IPS-NIHi7 (cell line): ENCODE results near the gene RBM15.

Source experiments
- DNase-seq: peaks from one replicate; pipeline ENCODE4 v3.0.0; 2012; ENCODE audit warnings: mixed read lengths; ENCODE audit errors: extremely low spot score

The RBM15 gene

DNA sequence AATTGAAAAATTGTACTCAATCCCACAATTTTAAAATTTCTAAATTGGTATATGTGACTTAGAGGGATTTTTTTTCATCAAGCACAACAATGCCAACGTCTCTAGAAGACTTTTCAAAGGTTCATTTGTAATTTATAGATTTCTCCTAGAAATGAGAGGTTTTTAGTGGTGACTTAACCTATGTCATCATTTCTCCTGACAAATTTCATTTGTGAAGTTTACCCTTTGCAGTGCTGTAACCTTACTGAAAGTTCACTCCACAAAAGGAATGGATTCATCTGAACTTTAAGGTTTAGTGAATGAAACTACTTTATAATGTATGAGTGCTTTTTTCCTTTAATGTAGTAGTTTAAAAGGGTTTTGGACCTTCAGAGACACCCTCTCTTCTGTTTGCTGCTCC lies 16.1 kb downstream of the RBM15 start:
- no peak for DNase-seq

DNA sequence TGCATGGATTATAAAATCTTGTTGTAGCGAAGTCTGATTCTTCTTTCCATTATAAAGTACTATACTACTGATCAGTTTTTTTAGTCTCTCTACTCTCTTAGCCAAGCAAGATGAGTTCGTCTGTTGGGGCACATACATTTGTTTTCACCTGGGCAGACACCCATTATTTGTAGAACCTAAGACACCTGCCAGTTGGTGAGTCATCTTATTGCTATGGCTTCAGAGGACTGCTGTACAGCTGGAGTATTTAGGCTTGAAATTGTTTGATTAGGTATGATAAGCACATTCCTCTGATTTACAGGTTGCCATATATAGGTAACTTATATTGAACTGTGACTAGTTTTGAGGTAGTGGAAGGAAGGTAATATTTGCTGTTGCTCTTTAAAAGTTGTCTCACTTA lies 17.2 kb downstream of the RBM15 start:
- no peak for DNase-seq

DNA sequence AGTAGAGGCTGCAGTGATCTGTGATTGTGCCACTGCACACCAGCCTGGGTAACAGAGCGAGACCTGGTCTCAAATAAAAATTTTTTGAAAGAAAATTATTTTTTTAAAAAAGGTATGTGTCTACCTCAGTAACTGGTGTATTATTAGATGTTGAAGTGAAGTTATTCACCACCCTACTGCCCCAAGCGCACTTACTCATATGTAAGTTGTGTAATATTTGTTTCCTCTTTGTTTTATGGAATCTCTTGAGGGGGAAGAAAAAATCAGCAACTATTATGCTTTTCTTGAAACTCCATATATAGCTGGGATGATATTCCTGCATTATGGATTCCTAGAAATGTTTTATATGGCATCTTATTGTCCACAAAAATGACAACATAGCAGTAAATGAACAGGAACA lies 21.3 kb downstream of the RBM15 start:
- no peak for DNase-seq

DNA sequence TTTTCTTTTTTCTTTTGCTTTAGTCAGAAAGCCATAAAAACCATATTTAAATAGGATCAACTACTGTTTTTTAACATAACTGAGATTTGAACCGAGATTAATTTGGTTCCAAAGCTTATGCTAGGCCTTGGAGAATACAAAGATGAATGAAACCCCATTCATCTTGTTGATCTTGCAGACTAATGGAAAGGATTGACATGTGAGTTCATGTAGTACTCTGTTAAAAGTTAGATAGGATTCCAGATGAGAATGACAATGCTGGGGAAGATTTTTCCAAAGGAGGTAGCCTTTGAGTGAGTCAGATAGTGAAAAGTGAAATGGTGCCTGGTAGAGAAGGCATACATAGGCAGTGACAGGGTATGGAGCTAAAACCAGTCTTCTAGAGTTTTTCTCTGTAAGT lies 22.7 kb downstream of the RBM15 start:
- no peak for DNase-seq

DNA sequence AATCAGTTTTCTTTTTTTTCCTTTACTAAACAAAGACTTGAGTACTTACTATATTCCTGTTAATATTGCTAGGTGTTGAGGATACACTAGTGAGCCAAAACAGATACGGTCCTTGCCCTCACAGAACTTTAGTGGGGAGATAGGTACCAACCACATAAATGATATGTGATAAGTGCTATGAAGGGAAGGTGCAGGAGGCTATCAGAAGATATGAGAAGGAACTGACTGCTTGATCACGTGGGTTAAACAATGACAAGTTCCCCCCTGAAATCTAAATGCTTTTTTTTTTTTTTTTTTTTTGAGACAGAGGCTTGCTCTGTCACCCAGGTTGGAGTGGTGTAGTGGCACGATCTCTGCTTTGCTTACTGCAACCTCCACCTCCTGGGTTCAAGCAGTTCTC lies 25.0 kb downstream of the RBM15 start:
- DNase-seq: no peak

DNA sequence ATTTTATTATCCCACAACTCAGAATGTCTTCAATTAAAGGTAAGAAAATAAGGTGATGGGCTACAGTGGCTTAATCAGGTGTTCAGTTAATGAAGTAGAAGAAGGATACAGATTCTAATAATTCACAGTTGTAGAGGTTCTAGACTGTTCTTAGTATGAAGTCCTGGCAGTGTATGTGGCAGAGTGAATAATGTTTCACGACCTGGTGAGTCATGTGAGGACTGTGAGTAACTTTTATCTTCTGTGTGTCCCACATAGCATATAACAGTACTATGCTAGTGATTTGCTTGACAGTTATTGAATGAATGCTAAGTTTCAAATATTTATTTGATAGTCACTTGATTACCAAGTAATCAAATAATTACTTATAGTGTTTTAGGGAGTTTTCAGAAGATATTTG lies 31.6 kb downstream of the RBM15 start:
- DNase-seq: no peak

DNA sequence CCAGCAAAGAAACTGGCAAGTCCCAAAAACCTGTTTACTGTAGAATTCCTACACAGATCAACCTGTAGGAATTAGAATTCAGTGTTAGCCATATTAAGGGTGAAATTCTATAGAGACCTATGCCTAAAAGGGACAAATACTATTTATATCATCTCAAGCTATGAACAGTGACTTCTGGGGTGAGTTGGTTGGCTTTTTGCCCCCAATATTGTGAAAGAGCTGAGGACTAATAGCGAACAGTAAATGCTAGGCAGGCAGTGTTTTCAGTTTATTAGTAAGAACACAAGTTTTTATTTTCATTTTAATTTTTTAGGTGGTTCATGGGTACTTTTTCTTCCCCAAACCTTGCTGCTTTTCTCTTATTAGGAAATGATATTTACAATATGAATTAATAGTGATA lies 36.3 kb downstream of the RBM15 start:
- DNase-seq: no peak

DNA sequence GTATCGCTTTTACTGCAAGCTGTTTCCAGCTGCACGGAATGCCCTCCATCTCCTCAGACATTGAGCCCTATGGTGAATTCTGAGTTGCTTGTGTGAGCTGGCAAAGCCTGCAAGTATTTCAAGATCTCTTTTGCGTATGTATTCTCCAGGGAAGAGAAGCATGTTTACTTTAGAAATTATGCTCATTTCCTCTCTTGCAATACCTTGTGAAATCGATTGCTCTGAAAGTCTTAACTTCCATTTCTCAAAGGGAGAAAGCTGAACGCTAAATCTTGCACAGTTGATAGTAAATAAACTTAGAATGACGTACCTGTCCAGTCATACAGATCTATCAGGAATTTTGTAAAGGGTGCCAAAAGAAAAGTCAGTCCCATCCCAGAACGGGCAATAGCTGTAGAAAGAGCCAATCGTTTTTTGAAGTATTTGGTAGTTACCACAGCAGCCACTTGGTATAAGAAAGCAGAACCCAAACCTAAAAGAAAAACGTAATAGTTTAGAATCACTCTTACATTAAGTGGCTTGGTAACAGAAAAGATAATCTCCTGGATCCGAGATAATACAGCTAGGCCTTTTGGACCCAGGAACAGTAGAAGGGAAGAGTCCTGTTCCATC lies 41.6 kb downstream of the RBM15 start:
- DNase-seq: no peak

DNA sequence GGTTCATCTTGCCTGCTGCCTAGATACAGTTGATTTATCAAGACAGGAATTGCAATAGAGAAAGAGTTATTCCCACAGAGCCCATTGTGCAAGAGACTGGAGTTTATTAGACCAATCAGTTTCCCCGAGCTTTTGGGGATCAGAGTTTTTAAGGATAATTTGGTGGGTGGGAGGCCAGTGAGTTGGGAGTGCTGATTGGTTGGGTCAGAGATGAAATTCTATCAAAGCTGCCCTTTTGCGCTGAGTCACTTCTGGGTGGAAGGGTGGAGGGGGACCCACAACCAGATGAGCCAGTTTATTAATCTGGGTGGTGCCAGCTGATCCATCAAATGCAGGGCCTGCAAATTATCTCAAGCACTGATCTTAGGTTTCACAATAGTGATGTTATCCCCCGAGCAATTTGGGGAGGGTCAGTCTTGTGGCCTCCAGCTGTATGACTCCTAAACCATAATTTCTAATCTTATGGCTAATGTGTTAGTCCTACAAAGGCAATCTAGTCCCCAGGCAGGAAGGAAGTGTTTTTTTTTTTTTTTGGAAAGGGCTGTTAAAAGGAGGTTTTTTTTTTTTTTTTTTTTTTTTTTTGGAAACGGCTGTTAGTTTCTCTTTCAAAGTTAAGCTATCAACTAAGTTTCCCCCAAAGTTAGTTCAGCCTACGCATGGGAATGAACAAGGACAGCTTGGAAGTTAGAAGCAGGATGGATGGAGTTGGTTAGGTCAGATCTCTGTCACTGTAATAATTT lies 44.2 kb downstream of the RBM15 start:
- DNase-seq: no peak

DNA sequence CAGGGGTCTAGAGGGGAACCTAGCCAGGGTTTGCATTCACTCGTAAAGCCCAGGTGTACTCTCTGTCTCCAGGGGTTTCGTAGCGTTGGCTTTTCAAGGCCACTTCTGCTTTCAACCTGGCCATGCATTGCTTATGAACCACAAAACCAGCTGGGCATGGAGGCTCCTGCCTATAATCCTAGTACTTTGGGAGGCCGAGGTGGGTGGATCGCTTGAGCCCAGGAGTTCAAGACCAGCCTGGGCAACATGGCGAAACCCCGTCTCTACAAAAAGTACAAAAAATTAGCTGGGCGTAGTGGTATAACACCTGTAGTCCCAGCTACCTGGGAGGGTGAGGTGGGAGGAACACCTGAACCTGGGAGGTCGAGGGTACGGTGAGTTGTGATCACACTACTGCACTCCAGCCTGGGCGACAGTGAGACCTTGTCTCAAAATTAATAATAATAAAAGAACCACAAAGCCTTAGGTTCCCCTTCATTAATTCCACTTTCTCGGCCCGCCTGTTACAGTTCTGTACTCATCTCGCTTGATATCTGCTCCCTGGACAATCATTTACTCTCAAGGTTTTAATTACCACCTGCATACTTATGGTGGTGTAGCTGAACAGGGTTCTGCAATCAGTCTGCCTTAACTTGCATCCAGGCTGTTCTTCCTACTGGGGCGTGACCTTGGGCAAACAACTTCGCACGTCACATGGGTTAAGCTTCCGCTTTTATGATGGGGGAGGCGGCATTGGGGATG lies 45.6 kb downstream of the RBM15 start:
- DNase-seq: no peak

DNA sequence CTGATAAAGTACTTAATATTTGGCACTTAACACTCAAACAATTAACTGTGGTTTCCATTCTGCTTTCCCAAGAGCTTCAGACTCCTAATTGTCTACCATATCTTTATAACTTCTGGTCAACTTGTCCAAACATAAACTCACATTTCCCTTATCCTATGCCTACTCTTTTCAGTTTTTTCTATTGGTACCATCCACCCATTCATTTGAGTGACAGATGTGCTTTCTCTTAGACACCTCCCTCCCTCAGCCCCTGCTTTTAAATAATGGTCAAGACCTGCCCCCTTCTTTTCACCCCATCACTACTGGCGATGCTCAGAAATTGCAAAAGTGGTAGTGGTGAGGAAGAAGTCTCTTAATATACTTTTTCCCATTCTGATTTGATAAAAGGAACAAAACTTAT lies 46.2 kb downstream of the RBM15 start:
- DNase-seq: no peak

DNA sequence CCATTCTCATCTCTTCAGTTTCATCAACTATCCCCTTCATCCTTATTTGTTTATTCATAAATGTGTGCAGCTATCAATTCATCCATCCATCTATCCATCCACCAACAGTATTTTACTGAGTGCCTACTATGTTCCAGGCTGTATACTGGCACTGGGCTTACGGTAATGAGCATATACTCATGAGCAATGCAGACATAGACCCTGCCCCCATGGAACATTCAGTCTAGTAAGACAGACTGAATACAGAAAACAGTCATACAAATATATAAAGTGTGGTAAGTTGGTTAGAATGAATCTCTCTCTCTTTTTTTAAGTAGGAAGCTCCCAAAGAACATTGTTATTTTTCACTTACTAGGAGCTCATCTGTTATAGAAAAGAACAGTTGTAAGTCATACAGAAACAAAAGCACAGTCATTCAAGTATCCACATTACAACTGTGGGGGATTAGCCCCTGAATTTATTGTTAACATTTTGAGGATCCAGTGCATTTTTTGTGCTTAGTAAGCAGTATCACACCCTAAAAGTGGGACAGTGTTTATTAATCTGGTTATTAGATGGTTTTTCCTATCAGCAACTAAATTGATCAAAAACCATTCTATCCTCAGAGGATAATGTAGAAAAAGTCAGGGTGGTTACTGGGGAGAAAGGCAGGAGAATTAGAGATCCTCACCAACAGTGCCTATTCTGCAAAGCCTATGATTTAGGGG lies 48.0 kb downstream of the RBM15 start:
- DNase-seq: no peak

DNA sequence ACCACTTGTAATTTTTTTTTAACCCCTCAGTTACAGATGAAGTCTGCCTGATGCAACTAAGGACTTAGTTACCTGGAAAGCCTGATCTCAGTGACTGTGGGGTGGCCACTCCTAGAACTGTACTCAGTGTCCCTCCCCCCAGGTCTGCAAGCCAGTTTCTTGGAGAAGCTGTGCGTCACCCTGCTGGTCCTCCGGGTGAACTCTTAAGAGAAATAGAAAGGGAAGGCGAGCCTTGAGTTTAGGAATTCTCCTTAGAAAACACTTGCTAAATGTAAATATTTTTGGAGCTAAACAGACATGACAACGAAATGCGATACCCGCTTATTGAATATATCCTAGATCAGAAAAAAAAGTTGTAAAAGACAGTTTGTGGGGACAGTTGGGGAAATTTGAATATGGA lies 50.9 kb downstream of the RBM15 start:
- peak; percentile 31 for DNase-seq

DNA sequence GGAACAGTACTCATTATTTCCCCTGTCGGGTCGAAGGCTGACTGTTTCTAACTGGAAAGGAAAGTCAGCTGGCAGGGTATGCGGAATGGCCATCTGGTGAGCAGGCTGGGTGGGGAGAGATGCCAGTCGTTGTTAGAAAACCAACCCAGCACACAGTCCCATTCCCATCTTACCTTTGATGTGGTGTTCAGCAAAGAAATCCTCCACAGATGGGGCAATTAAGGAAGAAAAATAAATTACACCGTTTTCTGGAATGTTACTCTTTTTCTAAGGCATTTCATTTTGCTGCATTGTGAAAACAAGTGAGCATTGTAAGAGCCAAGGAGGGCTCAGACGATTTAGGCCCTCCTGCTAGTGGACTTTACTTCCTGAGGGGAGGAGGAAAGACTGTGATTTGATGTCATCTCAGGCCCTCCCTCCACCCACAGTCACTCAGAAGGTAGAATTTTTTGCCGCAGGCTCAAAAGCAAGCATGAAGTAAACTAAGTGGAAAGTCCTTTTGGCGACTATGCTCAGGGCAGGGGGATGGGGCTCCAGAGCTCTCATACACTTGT lies 51.6 kb downstream of the RBM15 start, which contains the start of gene SLC16A4:
TSS of gene SLC16A4 (minus strand) at position 335 of the 554 bp plus-strand sequence. CDS start 1,703 bp downstream, outside the sequence.
- DNase-seq: peak; percentile 49

DNA sequence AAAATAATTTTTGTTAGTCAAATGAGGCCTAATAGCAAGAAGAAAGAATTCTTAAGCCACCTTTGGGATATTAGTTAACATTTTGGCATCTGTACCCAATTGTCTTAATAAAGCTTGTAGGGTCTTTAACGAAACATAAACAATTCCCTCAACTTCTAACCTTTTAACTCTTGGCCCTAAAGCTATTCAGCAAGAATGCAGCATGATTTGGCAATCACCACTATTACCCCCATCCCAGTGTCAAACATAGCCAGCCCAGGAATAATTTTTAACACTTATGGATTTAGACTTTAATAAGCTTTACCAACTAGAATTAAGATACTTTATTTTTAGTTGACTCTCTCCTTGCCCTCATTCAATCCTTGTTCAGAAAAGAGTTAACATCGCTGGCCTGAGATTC lies 54.1 kb downstream of the RBM15 start:
- no peak for DNase-seq

DNA sequence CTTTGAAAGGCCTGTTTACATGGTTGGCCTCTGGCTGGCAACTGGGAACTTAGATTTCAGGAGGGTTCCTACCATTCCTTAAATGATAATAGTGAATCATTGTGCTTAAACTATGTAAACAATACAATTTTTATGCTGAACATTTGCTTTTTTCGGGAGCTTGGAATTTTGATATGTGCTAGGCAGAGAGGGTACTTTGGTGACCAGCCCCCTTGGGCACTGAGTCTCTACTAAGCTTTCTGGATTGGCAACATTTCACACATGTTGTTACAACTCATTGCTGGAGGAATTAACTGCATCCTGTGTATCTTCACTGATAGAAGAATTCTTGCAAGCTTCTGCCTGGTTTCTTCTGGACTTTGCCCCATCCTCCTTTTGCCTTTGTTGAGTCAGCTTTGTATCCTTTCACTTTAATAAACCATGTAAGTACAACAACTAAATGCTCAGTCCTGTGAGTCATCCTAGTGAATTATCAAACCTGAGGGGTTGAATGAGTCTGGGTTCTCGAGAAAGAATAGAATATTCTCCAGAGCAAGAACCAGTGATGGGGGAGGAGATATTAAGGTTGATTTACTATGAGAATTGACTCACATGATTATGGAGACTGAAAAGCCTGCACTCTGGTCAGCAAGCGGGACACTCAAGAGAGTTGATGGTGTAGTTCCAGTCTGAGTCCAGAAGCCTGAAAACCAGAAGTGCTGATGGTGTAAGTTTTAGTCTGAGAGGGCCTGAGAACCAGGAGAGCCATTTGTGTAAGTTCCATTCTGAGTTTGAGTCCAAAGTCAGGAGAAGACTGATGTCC lies 54.7 kb downstream of the RBM15 start:
- DNase-seq: no peak

DNA sequence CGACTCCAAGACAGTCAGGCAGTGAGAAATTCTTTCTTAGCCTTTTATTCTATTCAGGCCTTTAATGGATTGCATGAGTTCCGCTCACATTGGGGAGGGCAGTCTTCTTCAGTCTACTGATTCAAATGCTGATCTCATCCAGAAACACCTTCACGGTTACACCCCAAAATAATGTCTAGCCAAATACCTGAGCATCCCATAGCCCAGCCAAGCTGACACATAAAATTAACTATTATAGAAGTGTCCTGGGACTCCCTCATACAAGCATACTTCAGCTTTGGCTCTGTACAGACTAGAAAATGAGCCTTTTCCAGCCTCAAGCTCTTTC lies 55.3 kb downstream of the RBM15 start:
- DNase-seq: no peak
